ENCODE results near the gene DAW1. TPM values are rescaled to one million over a fixed set of nuclear protein-coding genes. Genes with fewer than 3 reads are reported as not detected.

Gene DAW1
- total RNA-seq, 1 experiment from 2014 or later: 0.16 TPM

GRCh38 chr2:227870710-227871374, 589 bp upstream of the DAW1 start:
- peak in 1 of 2 experiments; percentile 33 for DNase-seq (ENCODE audit: low read depth in 1 of 2, low spot score in 2 of 2)
- H3K9me3 ChIP-seq (replicated peaks): no peaks in the 10 kb centered on the region
- H3K4me1 ChIP-seq (replicated peaks): peaks cover 9% of the 10 kb centered on the region
- no peaks in the 10 kb centered on the region for H3K27me3 ChIP-seq (replicated peaks)
- H3K27ac ChIP-seq: peak overlapping the region; percentile 52
- no peaks in the 10 kb centered on the region for H3K36me3 ChIP-seq
- peak overlapping the region; percentile 21 for H3K4me3 ChIP-seq

- H3K4me3 ChIP-seq: no peak overlapping the region
- H3K27me3 ChIP-seq (replicated peaks): no peaks in the 10 kb centered on the region
- no peak for DNase-seq (ENCODE audit: low read depth in 1 of 2, low spot score in 2 of 2)
- H3K36me3 ChIP-seq: no peaks in the 10 kb centered on the region
- no peaks in the 10 kb centered on the region for H3K9me3 ChIP-seq (replicated peaks)
- peaks cover 13% of the 10 kb centered on the region for H3K4me1 ChIP-seq (replicated peaks)
- no peak overlapping the region for H3K27ac ChIP-seq
Measured at GRCh38 chr2:227872676-227873075, 1.2 kb downstream of the DAW1 start.

DNA sequence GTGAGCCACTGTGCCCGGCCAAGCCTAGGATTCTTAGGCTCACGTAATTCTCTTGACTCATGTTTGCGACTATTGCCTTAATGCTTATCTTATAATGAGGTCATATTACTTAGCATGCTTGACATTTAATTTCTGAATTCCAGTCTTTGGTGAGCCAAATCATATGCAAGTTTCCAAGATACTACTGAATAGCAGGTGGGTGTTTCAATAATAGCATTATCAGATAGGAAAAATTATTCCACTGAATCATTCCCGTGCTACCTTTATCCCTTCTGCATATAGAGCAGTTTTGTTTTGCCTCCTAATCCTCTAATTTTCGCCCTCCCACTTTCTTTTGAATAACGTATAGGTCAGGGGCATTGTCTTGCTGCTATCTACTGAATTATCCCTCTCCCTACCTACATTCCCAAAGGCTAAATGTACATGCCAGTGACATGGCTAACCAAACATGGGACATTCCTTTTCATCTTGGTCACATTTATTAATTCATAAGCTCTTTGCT, 4.9 kb downstream of the DAW1 start:
- H3K9me3 ChIP-seq (replicated peaks): no peaks in the 10 kb centered on the region
- H3K27ac ChIP-seq: no peak overlapping the region
- DNase-seq (ENCODE audit: low read depth in 1 of 2, low spot score in 2 of 2): no peak
- H3K4me1 ChIP-seq (replicated peaks): peaks cover 7% of the 10 kb centered on the region
- no peaks in the 10 kb centered on the region for H3K27me3 ChIP-seq (replicated peaks)
- no peak overlapping the region for H3K4me3 ChIP-seq
- no peaks in the 10 kb centered on the region for H3K36me3 ChIP-seq

DNA sequence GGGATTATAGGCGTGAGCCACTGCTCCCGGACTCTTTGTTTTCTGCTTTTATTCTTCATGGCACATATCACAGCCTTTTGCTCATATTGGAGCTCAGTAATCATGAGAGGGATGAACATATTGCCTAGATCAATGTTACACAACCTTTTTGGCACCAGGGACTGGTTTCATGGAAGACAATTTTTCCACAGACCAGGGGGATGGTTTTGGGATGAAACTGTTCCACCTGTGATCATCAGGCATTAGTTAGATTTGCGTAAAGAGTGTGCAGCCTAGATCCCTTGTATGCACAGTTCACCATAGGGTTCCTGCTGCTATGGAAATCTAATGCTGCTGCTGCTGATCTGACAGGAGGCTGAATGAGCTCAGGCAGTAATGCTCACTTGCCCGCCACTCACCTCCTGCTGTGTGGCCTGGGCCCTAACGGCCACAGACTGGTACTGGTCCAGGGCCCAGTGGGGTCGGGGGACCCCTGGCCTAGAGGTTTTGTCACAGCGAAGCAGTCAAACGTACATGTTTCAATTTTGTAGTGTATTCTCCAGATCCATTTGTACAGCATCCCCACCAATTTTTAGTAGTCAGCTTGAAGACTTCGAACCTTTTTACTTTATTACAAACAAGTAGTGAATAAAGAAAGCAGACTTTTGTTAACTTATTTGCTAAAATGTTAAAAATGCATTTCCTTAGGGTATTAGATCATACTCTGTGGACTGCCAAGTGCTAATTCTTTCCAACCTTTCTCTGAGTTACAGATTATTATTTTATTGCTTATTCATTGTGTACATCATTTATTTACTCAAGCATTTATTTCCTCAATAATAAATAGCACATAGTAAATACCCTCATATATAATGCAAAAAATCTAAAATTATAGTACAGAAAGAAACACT, 6.2 kb downstream of the DAW1 start:
- Histone ChIP-seq H3K9me3 (replicated peaks) (no peaks in the 10 kb centered on the region), H3K36me3 (no peaks in the 10 kb centered on the region), H3K4me3 (no peak overlapping the region), H3K27me3 (replicated peaks) (no peaks in the 10 kb centered on the region), H3K27ac (no peak overlapping the region), H3K4me1 (replicated peaks) (peaks cover 8% of the 10 kb centered on the region)
- no peak for DNase-seq (ENCODE audit: low read depth in 1 of 2, low spot score in 2 of 2)

- Histone ChIP-seq H3K27ac (no peak overlapping the region), H3K36me3 (no peaks in the 10 kb centered on the region), H3K4me1 (replicated peaks) (peaks cover 8% of the 10 kb centered on the region), H3K4me3 (no peak overlapping the region), H3K27me3 (replicated peaks) (no peaks in the 10 kb centered on the region), H3K9me3 (replicated peaks) (no peaks in the 10 kb centered on the region)
- no peak for DNase-seq (ENCODE audit: low read depth in 1 of 2, low spot score in 2 of 2)
Measured at GRCh38 chr2:227880460-227880859, 9.0 kb downstream of the DAW1 start.

GRCh38 chr2:227881866-227882517, 10.6 kb downstream of the DAW1 start:
- no peak for DNase-seq (ENCODE audit: low read depth in 1 of 2, low spot score in 2 of 2)
- H3K4me3 ChIP-seq: no peak overlapping the region
- H3K9me3 ChIP-seq (replicated peaks): no peaks in the 10 kb centered on the region
- H3K36me3 ChIP-seq: no peaks in the 10 kb centered on the region
- peaks cover 4% of the 10 kb centered on the region; the same call in 1 of the 2 replicates for H3K4me1 ChIP-seq (replicated peaks)
- no peak overlapping the region for H3K27ac ChIP-seq
- H3K27me3 ChIP-seq (replicated peaks): no peaks in the 10 kb centered on the region

DNA sequence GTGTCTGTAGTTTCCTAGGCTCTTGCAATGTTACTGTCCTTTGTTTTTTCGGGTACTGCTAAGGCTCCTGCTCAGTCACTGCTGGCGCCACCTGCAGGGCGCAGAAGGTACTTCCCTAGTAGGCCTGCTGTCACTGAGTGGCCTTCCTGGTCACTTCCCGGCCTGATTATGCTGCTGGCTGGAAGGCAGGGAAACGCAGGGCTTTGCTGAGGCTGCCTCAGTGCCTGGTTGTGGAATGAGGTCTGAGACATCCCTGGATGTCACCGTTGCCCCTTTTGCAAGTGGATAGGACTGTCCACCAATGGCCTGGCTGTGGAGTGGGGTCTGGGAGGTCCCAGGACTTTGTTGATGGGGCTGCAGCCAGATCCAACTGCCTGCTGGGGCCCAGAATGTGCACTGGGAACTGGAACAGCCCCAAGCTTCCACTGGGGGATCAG, 13.1 kb downstream of the DAW1 start:
- Histone ChIP-seq H3K27me3 (replicated peaks) (no peaks in the 10 kb centered on the region), H3K4me1 (replicated peaks) (0 out of 2 replicates have a peak, but pooled peaks cover 4% of the 10 kb centered on the region), H3K27ac (no peak overlapping the region), H3K36me3 (no peaks in the 10 kb centered on the region), H3K9me3 (replicated peaks) (no peaks in the 10 kb centered on the region), H3K4me3 (no peak overlapping the region)
- DNase-seq (ENCODE audit: low read depth in 1 of 2, low spot score in 2 of 2): peak; percentile 62 to 75

GRCh38 chr2:227886149-227886548, 14.7 kb downstream of the DAW1 start:
- H3K27me3 ChIP-seq (replicated peaks): no peaks in the 10 kb centered on the region
- H3K4me1 ChIP-seq (replicated peaks): 0 out of 2 replicates have a peak, but pooled peaks cover 4% of the 10 kb centered on the region
- no peaks in the 10 kb centered on the region for H3K36me3 ChIP-seq
- H3K27ac ChIP-seq: no peak overlapping the region
- no peak overlapping the region for H3K4me3 ChIP-seq
- DNase-seq (ENCODE audit: low read depth in 1 of 2, low spot score in 2 of 2): no peak
- no peaks in the 10 kb centered on the region for H3K9me3 ChIP-seq (replicated peaks)

DNA sequence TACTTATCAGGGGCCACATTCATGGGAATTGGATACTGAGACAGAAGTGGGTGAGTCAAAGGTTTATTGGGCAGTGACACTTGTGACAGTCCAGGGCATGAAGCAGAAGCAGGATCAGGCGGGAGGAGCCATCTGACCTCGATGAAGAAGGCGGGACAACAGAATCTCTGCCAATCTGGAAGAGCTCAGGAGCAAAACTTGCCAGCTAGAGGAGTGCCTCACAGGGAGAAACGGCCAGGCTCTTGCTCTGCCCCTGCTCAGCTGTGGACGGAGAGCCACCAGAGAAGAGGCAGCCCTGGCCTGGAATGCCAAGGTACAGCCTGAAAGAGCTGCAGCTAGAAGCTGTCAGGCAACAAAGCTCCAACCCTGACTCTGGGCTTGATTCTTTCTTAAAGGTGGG, 16.9 kb downstream of the DAW1 start:
- Histone ChIP-seq H3K4me1 (replicated peaks) (no peaks in the 10 kb centered on the region), H3K9me3 (replicated peaks) (no peaks in the 10 kb centered on the region), H3K4me3 (no peak overlapping the region), H3K27ac (no peak overlapping the region), H3K27me3 (replicated peaks) (no peaks in the 10 kb centered on the region), H3K36me3 (no peaks in the 10 kb centered on the region)
- DNase-seq (ENCODE audit: low read depth in 1 of 2, low spot score in 2 of 2): no peak

GRCh38 chr2:227889336-227889735, 17.9 kb downstream of the DAW1 start:
- H3K27ac ChIP-seq: no peak overlapping the region
- H3K9me3 ChIP-seq (replicated peaks): no peaks in the 10 kb centered on the region
- DNase-seq (ENCODE audit: low read depth in 1 of 2, low spot score in 2 of 2): no peak
- no peaks in the 10 kb centered on the region for H3K4me1 ChIP-seq (replicated peaks)
- H3K27me3 ChIP-seq (replicated peaks): no peaks in the 10 kb centered on the region
- no peaks in the 10 kb centered on the region for H3K36me3 ChIP-seq
- H3K4me3 ChIP-seq: no peak overlapping the region

GRCh38 chr2:227890495-227891079, 19.2 kb downstream of the DAW1 start:
- H3K27me3 ChIP-seq (replicated peaks): no peaks in the 10 kb centered on the region
- H3K27ac ChIP-seq: no peak overlapping the region
- H3K4me3 ChIP-seq: no peak overlapping the region
- H3K36me3 ChIP-seq: no peaks in the 10 kb centered on the region
- no peaks in the 10 kb centered on the region for H3K4me1 ChIP-seq (replicated peaks)
- H3K9me3 ChIP-seq (replicated peaks): no peaks in the 10 kb centered on the region
- peak in 1 of 2 experiments; percentile 24 for DNase-seq (ENCODE audit: low read depth in 1 of 2, low spot score in 2 of 2)

DNA sequence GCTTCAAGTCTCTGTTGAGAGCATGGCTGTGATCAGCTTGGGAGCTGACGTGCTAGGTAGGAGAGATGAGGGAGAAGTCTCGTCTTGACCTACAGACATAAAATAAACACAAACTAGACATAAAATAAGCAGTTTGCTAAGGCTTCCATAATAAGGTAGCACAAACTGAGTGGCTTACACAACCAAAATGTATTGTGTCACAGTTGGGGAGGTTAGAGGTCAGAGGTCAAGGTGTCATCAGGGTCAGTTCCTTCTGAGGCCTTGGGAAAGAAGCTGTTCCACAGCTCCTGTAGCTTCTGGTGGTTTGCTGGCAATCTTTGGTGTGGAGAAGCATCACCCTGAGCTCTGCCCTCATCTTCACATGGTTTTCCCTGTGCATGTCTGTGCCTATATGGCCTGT, 20.2 kb downstream of the DAW1 start:
- DNase-seq (ENCODE audit: low read depth in 1 of 2, low spot score in 2 of 2): no peak
- Histone ChIP-seq H3K4me1 (replicated peaks) (no peaks in the 10 kb centered on the region), H3K4me3 (no peak overlapping the region), H3K27me3 (replicated peaks) (no peaks in the 10 kb centered on the region), H3K9me3 (replicated peaks) (no peaks in the 10 kb centered on the region), H3K27ac (no peak overlapping the region), H3K36me3 (no peaks in the 10 kb centered on the region)

- DNase-seq (ENCODE audit: low read depth in 1 of 2, low spot score in 2 of 2): no peak
- H3K27me3 ChIP-seq (replicated peaks): no peaks in the 10 kb centered on the region
- no peaks in the 10 kb centered on the region for H3K36me3 ChIP-seq
- no peak overlapping the region for H3K27ac ChIP-seq
- H3K4me1 ChIP-seq (replicated peaks): no peaks in the 10 kb centered on the region
- no peak overlapping the region for H3K4me3 ChIP-seq
- H3K9me3 ChIP-seq (replicated peaks): no peaks in the 10 kb centered on the region
Measured at GRCh38 chr2:227903381-227903780, 31.9 kb downstream of the DAW1 start.
